ENCODE results near the gene AP3S2. TPM values are rescaled to one million over a fixed set of nuclear protein-coding genes. Genes with fewer than 3 reads are reported as not detected.

The AP3S2 gene
- total and polyA plus RNA-seq, 7 experiments from 2014 or later, result 24.3 to 32.8 (median 28.5) TPM

DNA sequence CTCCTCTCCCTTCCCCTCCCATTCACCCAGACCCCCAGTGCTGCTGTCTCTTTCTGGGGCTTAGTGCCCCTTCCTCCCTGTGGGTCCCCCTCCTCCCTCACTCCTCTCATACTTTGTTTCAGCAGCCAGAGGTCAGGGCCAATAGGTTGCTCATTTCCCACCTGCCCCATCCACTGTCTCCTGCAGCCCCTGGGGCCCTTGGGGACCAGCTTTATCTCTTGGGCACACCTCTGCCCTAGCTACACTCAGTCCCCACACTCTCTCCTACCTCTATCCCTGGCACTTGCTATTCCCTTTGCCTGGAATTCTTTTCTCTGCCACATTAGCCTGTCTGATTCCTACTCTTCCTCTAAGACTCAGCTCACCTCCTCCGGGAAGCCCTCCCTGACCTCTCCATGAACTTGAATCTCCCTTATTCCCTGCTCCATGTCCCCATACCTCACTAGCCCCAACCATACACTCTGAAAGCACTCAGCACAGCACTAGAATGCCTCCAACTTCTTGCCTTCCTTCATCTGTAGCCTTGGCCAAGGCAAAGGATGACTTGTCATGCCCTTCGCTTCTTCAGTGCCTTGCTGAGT lies 93.8 kb downstream of the AP3S2 start:
- CTCF ChIA-PET, result no interaction called here
- intact Hi-C loops (cut with micrococcal nuclease), result no loop called here
- H3K9me3 Mint-ChIP-seq, result peaks cover 0 to 23% (median 9%) of the 10 kb centered on the region in 11 donors
- Histone ChIP-seq H3K4me1 (ENCODE audit: control insufficient read depth in 2 of 2, insufficient read depth in 2 of 2, low read length in 2 of 2) (no peaks in the 10 kb centered on the region), H3K36me3 (ENCODE audit: control insufficient read depth in 2 of 3, insufficient read depth in 3 of 3, low read length in 3 of 3) (no peaks in the 10 kb centered on the region), H3K4me3 (ENCODE audit: low read length) (no peak overlapping the region), H3K27me3 (ENCODE audit: control insufficient read depth in 2 of 2, insufficient read depth in 2 of 2, low read length in 2 of 2) (no peaks in the 10 kb centered on the region), H3K27ac (ENCODE audit: low read depth, low read length) (no peak overlapping the region), H3K9me3 (ENCODE audit: control insufficient read depth in 2 of 3, low read length in 3 of 3) (peaks cover 0 to 3% (median 0%) of the 10 kb centered on the region in 3 experiments)
- DNase-seq (no peak), ATAC-seq (no peak)
- peak overlapping the region in 1 of 9 donors; percentile 63 for H3K27ac Mint-ChIP-seq
- H3K4me1 Mint-ChIP-seq, result peaks cover 0 to 3% (median 0%) of the 10 kb centered on the region in 7 donors
- peaks cover 0 to 3% (median 0%) of the 10 kb centered on the region in 5 donors for H3K36me3 Mint-ChIP-seq
- POLR2A ChIA-PET, result no interaction called here
- H3K27me3 Mint-ChIP-seq, result peaks cover 0 to 13% (median 5%) of the 10 kb centered on the region in 5 donors
- H3K4me3 Mint-ChIP-seq, result no peak overlapping the region

DNA sequence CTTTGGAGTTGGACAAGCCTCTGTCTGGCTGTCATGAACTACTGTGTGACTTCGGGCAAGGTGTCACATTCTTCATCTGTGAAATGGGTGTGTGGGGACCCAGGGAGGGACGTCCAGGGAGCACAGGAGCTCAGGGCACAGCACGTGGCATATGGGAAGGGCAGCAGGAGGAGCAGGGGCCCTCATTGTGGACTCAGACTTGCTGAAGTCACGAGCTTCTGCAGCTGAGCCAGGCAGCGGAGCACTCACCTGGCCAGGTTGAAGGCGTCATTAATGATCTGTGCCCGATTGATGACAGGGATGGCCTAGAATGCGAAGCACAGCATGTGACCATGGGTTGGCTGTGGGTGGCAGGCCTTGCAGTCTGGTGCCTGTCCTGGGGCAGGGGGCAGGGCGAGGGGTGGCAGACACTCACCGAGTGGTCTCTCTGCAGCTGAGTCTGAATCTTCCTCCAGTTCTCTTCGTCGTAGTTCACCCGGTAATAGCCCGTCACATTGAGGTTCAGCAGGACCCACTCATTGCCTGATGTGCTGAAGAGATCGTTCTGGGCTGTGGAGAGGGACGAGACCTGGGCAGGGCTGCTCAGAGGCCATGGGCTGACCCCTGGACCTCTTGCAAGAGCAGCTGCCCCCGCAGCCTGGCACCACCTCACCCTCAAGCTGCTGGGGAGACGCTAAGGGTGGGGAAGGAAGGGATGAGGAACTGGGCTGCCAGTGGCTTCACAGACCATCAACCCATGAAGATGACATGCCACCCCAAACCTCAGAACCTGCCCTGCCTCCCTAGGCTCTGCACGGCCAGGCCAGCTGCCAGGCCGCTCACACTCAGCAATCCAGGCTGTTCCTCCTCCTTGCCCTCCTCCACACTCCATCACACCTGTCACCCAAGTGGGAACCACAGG lies 94.5 kb downstream of the AP3S2 start:
- H3K27me3 ChIP-seq (ENCODE audit: control insufficient read depth in 2 of 2, insufficient read depth in 2 of 2, low read length in 2 of 2), result no peaks in the 10 kb centered on the region
- Mint-ChIP-seq H3K27ac (no peak overlapping the region), H3K36me3 (peaks cover 0 to 3% (median 0%) of the 10 kb centered on the region in 5 donors), H3K27me3 (peaks cover 0 to 13% (median 7%) of the 10 kb centered on the region in 5 donors), H3K9me3 (peaks cover 0 to 29% (median 9%) of the 10 kb centered on the region in 11 donors), H3K4me3 (no peak overlapping the region), H3K4me1 (peaks cover 0 to 3% (median 0%) of the 10 kb centered on the region in 7 donors)
- no peaks in the 10 kb centered on the region for H3K36me3 ChIP-seq (ENCODE audit: control insufficient read depth in 2 of 3, insufficient read depth in 3 of 3, low read length in 3 of 3)
- intact Hi-C loops (cut with micrococcal nuclease), result no loop called here
- CTCF ChIA-PET, result no interaction called here
- no peak overlapping the region for H3K27ac ChIP-seq (ENCODE audit: low read depth, low read length)
- DNase-seq (no peak), ATAC-seq (no peak)
- POLR2A ChIA-PET, result no interaction called here
- no peak overlapping the region for H3K4me3 ChIP-seq (ENCODE audit: low read length)
- H3K9me3 ChIP-seq (ENCODE audit: control insufficient read depth in 2 of 3, low read length in 3 of 3), result peaks cover 0 to 3% (median 0%) of the 10 kb centered on the region in 3 experiments
- H3K4me1 ChIP-seq (ENCODE audit: control insufficient read depth in 2 of 2, insufficient read depth in 2 of 2, low read length in 2 of 2), result no peaks in the 10 kb centered on the region

DNA sequence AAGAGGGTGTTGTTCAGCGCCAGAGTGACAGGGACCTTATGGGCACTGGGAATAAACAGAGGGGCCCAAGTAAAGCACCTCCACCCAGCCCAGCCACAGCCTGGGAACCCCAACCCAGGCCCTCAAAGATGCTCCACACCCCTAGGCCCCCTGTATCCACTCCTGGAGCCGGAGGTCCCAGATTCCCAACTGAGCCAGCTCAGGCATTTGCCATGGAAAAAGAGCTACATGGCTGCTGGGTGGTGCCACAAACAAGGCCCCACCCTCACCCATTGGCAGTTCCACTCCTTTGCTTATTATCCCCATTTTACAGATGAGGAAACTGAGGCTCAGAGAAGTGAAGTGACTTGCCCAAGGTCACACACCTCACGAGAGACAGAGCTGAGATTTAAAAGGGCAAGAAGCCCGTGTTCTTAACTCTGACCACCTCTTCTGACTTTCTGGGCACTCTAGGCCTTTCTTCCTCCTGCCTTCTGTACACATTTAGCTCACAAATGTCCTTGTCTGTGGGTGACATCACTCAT lies 96.1 kb downstream of the AP3S2 start:
- DNase-seq (no peak), ATAC-seq (no peak)
- Mint-ChIP-seq H3K27ac (no peak overlapping the region), H3K36me3 (peaks cover 0 to 3% (median 0%) of the 10 kb centered on the region in 5 donors), H3K27me3 (peaks cover 0 to 13% (median 9%) of the 10 kb centered on the region in 5 donors), H3K9me3 (peaks cover 0 to 29% (median 9%) of the 10 kb centered on the region in 11 donors), H3K4me3 (no peak overlapping the region), H3K4me1 (peaks cover 0 to 3% (median 0%) of the 10 kb centered on the region in 7 donors)
- H3K36me3 ChIP-seq (ENCODE audit: control insufficient read depth in 2 of 3, insufficient read depth in 3 of 3, low read length in 3 of 3), result no peaks in the 10 kb centered on the region
- ChIA-PET POLR2A (no interaction called here), CTCF (no interaction called here)
- intact Hi-C loops (cut with micrococcal nuclease), result no loop called here
- H3K4me1 ChIP-seq (ENCODE audit: control insufficient read depth in 2 of 2, insufficient read depth in 2 of 2, low read length in 2 of 2), result no peaks in the 10 kb centered on the region
- H3K9me3 ChIP-seq (ENCODE audit: control insufficient read depth in 2 of 3, low read length in 3 of 3), result peaks cover 0 to 3% (median 0%) of the 10 kb centered on the region in 3 experiments
- no peak overlapping the region for H3K4me3 ChIP-seq (ENCODE audit: low read length)
- H3K27me3 ChIP-seq (ENCODE audit: control insufficient read depth in 2 of 2, insufficient read depth in 2 of 2, low read length in 2 of 2), result no peaks in the 10 kb centered on the region
- no peak overlapping the region for H3K27ac ChIP-seq (ENCODE audit: low read depth, low read length)

DNA sequence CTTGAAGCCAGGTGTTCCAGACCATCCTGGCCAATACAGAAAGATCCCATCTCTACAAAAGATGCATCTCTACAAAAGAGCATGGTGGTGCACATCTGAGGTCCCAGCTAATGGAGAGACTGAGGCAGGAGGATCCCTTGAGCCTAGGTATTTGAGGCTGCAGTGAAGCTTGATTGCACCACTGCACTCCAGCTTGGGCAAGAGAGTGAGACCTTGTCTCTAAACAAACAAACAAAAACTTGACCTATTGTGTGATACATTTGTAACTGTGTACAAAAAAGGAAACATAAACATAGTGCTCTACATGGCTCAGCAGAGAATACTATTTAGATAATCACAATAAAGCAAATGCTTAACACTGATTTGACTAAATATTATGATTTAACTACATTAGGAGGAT lies 97.8 kb downstream of the AP3S2 start:
- H3K4me1 Mint-ChIP-seq, result peaks cover 0 to 2% (median 0%) of the 10 kb centered on the region in 7 donors
- no peaks in the 10 kb centered on the region for H3K27me3 ChIP-seq (ENCODE audit: control insufficient read depth in 2 of 2, insufficient read depth in 2 of 2, low read length in 2 of 2)
- peaks cover 0 to 3% (median 0%) of the 10 kb centered on the region in 3 experiments for H3K9me3 ChIP-seq (ENCODE audit: control insufficient read depth in 2 of 3, low read length in 3 of 3)
- ATAC-seq, result no peak
- H3K27ac Mint-ChIP-seq, result no peak overlapping the region
- no peaks in the 10 kb centered on the region for H3K36me3 ChIP-seq (ENCODE audit: control insufficient read depth in 2 of 3, insufficient read depth in 3 of 3, low read length in 3 of 3)
- H3K4me1 ChIP-seq (ENCODE audit: control insufficient read depth in 2 of 2, insufficient read depth in 2 of 2, low read length in 2 of 2), result no peaks in the 10 kb centered on the region
- POLR2A ChIA-PET, result no interaction called here
- CTCF ChIA-PET, result no interaction called here
- H3K4me3 ChIP-seq (ENCODE audit: low read length), result no peak overlapping the region
- peaks cover 0 to 3% (median 0%) of the 10 kb centered on the region in 5 donors for H3K36me3 Mint-ChIP-seq
- H3K27ac ChIP-seq (ENCODE audit: low read depth, low read length), result no peak overlapping the region
- no peak overlapping the region for H3K4me3 Mint-ChIP-seq
- H3K27me3 Mint-ChIP-seq, result peaks cover 0 to 9% (median 5%) of the 10 kb centered on the region in 5 donors
- intact Hi-C loops (cut with micrococcal nuclease), result no loop called here
- DNase-seq, result no peak
- peaks cover 0 to 29% (median 9%) of the 10 kb centered on the region in 11 donors for H3K9me3 Mint-ChIP-seq

DNA sequence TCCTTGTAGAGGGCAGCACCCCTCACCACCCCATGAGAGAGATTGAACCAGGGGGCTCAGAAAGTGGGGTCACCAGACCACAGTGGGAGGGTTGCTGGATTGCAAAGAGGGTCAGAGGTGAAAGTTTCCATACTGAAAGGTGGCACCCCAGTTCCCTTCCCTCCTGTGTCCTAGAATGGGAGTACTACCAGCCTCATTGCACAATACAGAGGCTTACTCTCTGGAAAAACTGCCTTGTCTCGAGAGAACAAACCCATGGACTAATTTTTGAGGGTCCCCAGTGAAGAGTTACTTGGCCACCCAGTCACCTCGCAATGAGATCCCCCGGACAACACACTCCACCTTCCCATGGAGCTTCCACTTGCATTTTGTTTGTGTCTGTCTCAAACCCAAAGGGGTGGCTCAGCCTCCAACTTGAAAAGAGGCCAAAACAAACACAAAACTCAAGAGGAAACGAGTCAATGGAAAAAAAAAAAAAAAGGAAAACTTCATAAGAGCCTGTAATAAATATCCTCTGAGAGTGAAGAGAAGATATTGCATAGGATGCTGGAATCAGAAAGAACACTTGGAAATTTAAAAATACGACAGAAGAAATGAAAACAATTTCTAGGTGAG lies 99.1 kb downstream of the AP3S2 start:
- DNase-seq (no peak), ATAC-seq (no peak)
- Histone ChIP-seq H3K27ac (ENCODE audit: low read depth, low read length) (no peak overlapping the region), H3K4me1 (ENCODE audit: control insufficient read depth in 2 of 2, insufficient read depth in 2 of 2, low read length in 2 of 2) (no peaks in the 10 kb centered on the region), H3K4me3 (ENCODE audit: low read length) (no peak overlapping the region), H3K9me3 (ENCODE audit: control insufficient read depth in 2 of 3, low read length in 3 of 3) (peaks cover 0 to 3% (median 0%) of the 10 kb centered on the region in 3 experiments), H3K27me3 (ENCODE audit: control insufficient read depth in 2 of 2, insufficient read depth in 2 of 2, low read length in 2 of 2) (no peaks in the 10 kb centered on the region), H3K36me3 (ENCODE audit: control insufficient read depth in 2 of 3, insufficient read depth in 3 of 3, low read length in 3 of 3) (no peaks in the 10 kb centered on the region)
- intact Hi-C loops (cut with micrococcal nuclease), result no loop called here
- CTCF ChIA-PET, result no interaction called here
- Mint-ChIP-seq H3K9me3 (peaks cover 0 to 29% (median 9%) of the 10 kb centered on the region in 11 donors), H3K4me3 (no peak overlapping the region), H3K27ac (no peak overlapping the region), H3K36me3 (peaks cover 0 to 4% (median 0%) of the 10 kb centered on the region in 5 donors), H3K4me1 (peaks cover 0 to 2% (median 0%) of the 10 kb centered on the region in 7 donors), H3K27me3 (peaks cover 0 to 9% (median 0%) of the 10 kb centered on the region in 5 donors)
- POLR2A ChIA-PET, result no interaction called here

DNA sequence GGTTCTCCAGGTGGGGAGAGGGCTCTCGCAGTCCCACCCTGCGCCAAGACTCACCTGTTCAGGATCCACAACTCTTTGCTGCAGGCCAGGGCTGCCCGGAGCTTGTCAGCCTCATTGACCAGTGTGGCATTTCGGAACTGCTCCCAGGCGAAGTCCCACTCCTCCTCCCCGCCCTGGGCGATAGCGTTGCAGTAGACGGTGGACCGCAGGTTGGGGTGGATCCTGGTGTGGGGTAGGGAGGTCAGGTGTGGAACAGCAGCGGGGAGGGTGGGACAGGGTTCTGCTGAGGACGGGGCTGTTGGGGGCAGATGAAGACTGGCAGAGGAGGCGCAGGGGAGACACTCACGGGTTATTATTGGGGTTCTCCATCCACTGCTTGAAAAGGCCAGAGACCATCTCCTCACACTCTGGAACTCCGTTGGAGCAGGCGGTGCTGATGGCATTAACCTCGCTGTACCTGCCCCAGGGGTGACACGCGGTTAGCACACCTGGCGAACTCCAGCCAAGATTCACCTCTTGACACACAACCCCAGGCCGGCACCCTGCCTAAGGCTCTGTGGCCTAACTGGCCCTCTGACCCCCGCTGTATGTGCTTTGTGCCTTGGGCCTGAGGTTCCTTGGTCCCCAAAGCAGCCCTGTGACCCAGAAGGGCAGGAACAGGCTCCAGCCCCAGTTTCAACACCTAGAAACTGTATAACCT lies 101.5 kb downstream of the AP3S2 start:
- Mint-ChIP-seq H3K4me3 (no peak overlapping the region), H3K27ac (no peak overlapping the region), H3K4me1 (no peaks in the 10 kb centered on the region), H3K27me3 (peaks cover 0 to 16% (median 5%) of the 10 kb centered on the region in 5 donors), H3K9me3 (peaks cover 4 to 40% (median 16%) of the 10 kb centered on the region in 11 donors), H3K36me3 (peaks cover 0 to 6% (median 3%) of the 10 kb centered on the region in 5 donors)
- Histone ChIP-seq H3K27me3 (ENCODE audit: control insufficient read depth in 2 of 2, insufficient read depth in 2 of 2, low read length in 2 of 2) (no peaks in the 10 kb centered on the region), H3K4me1 (ENCODE audit: control insufficient read depth in 2 of 2, insufficient read depth in 2 of 2, low read length in 2 of 2) (no peaks in the 10 kb centered on the region), H3K27ac (ENCODE audit: low read depth, low read length) (no peak overlapping the region), H3K9me3 (ENCODE audit: control insufficient read depth in 2 of 3, low read length in 3 of 3) (peaks cover 0 to 3% (median 0%) of the 10 kb centered on the region in 3 experiments), H3K36me3 (ENCODE audit: control insufficient read depth in 2 of 3, insufficient read depth in 3 of 3, low read length in 3 of 3) (no peaks in the 10 kb centered on the region), H3K4me3 (ENCODE audit: low read length) (no peak overlapping the region)
- DNase-seq (no peak), ATAC-seq (no peak)
- POLR2A ChIA-PET, result no interaction called here
- CTCF ChIA-PET, result no interaction called here
- intact Hi-C loops (cut with micrococcal nuclease), result no loop called here
